HG03469 (cell line): ENCODE results near the gene NINJ2.

Experiments
- ATAC-seq: cut with Tn5 transposase; IDR thresholded peaks from one replicate; pipeline ENCODE4 v1.9.1; 2021; ENCODE audit warnings: mild to moderate bottlenecking, moderate library complexity, moderate number of reproducible peaks; ENCODE audit not compliant: unreplicated experiment

NINJ2 gene

DNA sequence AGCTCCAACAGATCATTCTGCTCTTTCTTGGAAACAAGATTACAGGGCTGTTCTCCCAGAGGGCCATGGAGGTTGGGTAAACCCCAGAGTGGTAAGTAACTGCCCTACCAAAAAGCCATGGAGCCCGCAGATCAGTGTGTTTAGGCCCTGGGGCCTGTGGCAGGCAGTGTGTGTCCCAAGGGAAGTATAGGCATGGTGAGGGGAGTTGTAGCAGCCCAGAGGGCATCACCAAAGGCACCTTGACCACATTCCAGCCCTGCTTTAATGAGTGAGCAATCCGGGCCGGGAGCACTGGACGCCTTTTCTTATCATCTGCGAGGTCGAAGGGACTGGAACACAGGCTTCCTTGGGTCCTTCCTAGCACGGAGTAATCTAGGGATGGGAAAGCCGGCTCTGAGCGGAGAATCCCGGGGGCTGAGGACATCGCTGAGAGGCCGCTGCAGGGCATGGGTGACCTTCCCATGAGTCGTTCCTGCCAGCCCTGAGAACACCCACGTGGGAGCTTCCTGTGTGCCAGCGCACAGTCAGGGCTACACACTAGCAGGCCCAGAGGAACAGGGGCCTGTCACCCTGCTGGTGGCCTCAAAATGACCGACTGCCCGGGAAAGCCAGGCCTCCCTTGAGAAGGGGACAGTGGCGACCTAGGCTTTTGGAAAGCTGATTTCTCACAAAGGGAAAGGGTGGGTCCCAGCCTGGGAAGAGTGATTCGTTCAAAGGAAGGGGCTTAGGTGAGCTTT, 91.3 kb downstream of the NINJ2 start:
- no peak for ATAC-seq

DNA sequence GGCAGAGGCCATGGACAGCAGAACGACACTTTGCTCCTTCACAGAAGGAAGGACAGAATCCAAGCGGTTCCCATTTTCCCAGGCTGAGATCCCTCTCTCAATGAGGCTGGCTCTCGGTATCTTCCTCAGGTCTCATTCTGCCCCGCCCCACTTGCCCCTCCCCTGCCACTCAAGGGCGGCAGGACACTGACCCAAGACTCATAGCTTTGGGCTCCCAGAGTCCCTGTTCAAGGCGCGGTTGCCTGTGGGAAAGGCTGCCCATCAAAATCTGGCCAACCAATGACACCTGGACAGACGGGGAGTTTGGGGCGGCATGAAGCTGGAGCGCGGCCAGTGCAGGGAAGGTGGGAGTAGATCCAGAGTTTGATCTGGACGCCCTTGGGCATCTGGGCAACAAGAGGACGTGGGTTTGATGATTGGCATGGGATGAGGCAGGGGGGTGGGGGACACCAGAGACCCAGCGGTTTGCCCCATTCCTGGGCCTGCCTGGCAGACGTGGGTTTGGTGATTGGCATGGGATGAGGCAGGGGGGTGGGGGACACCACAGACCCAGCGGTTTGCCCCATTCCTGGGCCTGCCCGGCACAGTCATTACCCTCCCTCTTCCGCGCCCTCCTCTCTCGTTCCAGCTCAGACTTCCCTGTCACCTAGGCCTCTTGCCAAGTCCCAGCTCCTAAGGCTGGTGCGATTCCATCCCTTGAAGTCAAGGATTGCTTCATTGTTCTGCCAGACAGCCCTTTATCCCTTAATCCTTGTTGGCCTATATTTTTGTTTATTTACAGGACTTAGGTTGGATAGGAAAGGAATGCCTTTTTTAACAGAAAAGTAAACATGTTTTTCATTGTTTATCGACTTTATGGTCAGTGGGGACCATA, 92.1 kb downstream of the NINJ2 start:
- no peak for ATAC-seq

DNA sequence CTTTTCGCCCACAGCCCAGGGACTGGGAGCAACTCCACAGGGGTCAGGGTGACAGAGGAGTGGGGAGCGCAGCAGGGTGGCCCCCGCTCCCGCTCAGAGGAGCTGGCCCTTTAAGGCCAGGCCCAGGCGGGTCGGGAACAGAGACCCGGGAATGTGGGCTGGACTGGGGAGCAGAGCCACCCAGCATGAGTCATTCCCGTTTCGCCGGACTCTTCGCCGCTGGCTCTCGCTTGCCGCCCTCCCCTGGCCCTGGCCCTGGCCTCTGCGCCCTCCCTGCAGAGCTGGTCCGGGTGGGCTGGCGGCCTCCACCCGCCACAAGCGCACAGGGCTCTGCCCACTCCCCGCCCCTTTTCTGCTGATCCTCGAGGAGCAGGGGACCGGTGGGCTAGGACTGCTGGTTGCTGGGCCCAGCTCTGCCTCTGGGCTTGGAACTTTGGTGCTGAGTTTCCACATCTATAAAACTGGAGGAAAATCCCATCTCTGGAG, 92.8 kb downstream of the NINJ2 start:
- no peak for ATAC-seq

DNA sequence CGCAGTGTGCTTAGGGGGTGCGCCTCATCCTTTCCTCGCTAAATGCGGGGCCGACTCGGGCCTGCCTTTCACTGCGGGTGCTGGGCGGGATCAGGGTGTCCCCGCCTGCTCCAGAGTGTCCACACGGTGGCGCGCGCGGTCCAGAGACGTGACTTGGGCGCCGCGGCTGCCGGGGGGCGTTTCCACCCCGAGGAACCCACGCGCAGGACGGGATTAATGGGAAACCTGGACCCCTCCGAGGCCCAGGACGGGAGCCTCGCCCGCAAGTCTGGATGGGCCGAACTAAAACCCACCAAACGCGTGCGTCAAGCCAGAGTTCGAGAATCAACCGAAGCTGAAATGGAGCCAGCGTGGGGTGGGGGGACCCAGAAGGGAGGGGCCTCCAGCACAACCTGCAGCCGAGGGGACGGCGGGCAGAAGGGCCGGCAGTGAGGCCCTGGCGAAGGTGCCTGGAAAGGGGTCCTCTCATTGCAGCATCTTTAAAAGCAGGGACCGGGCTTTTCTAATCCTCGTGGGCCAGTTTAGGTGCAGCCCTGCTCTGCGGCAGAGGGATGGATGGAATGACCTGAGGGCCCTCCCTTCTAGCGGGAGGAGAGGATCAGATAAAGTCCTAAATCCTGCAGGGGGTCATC, 93.3 kb downstream of the NINJ2 start:
- no peak for ATAC-seq

DNA sequence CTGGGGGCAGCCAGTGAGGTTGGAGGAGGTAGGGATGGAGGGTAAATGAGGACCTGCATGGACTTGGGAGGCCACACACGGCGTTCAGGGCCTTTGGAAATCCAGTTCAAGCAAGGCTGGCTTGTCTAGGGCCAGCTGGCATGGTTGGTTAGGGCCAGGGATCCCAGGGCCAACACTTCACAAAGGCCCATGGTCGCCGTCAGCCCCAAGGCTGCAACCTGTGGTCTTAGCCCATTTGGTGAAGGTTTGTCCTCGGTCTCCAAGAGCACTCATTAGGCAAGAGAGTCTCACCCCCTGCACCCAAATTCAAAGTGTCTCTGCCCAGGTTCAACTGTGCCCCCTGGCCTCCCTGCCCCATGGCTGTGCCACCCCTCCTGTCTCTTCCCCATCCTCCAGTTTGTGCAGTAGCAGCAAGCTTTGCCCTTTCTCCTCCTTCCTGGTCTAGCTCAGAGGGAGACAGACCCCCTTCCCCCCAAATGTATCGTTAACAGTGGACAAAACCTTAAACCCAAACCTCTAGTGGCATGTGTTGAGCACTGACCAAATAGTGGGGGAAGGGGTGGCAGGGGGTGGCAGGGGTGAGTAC, 94.1 kb downstream of the NINJ2 start:
- ATAC-seq, result no peak

DNA sequence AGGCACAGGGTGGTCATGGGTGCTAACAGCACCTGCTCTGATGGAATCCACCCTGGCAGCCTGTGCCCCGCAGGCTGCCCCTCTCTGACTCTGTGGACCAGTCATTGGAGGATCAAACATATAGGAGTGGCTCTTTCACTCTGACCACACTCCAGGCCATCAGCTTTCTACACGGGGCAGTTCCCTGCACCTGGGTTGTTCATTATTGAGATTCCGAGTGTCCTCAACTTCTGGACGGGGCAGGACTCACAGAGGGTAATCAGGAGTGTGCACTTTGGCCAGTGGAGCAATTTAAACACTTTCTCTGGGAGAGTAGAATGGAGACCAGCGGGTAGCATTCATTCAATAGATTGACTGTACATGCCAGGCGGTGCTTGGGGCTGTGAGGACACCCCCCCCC, 94.8 kb downstream of the NINJ2 start:
- ATAC-seq, result no peak

DNA sequence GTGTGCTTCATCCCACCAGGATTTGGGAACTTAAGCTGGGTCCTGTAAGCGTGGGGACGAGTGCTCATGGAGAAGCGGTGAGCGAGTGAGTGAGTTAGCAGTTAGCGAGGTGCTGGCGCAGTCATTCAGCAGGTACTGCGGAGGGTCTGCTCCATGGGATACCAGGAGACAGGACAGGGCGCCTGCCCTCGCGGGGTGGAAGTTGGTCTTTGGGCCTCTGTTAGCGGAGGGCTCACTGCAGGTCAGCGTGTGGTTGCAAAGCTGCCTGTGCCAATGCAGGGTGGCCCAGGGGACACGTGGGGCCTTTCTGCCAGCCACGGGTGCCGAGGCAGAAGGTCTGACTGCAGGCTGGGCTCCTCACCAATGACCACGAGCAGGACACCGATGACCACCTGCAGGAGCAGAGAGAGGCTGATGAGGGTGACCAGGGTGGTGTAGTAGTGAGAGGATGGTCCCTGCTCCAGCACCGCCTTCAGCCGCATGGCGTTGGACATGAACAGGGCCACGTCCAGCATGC, 97.6 kb downstream of the NINJ2 start:
- no peak for ATAC-seq

DNA sequence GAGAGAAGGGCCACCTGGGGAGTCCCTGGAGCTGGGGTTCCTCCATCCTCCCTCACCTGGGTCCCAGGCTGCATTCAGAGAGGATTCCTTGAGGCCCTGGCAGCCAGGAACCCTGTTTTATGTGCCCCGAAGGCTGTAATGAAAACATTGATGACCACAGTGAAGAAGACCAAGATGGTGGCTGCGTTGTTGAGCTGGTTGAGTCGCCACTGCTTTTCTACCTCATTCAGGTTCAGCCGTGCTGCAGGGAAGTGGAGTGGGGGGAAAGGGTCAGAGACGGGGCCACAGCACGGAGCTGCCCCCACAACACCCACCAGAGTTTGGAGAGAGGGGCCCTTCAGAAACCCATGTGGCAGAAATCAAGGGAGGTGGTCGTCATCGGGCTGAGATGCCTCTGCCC, 98.1 kb downstream of the NINJ2 start:
- ATAC-seq, result no peak

DNA sequence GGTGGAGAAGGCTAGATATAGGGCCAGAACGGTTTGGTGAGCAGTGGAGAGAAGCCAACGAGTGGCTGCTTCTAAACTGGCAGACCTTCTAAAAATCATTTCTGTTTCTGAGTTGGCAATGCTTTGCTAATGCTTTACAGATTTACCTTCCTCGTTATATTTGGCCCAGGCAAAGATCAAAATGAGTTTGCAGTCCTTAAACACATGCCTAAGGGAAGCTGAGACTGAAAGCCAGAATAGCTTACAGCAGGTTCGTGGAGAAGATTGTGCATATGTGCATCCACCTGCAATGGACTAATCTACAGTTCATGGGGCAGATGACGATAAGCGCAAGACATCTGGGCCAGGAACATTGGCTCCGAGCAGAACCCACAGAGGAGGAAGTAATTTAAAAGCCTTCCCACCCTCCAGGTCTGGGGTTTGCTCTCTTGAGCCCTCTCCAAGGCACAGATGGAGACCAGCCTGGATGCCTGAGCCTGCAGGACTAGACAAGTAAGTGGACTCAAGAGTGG, 99.4 kb downstream of the NINJ2 start:
- no peak for ATAC-seq

DNA sequence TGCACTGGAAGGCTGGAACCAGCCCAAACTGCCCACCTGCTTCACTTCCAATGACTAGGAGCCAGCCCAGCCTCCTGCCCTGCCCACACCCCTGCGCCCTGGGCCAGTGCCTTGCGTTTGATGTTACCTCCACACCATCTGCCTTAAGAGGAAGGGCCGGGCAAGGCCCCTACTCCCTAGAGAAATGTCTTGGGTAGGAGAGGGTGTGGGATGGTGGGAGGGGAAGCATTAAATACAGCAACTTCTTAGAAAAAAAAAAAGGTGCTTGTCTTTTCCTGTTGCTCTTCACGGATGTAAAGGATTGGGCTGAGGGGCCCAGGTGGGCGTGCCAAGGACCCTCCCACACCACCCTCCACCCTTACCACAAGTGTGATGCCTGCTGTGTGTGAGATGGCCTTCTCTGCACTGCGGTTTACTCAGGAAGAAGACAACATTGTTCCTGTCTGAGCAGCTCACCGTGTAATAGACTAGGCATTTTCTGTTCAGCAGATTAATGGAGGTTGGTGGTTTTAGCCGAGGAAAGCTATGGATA, 99.9 kb downstream of the NINJ2 start:
- ATAC-seq, result no peak

DNA sequence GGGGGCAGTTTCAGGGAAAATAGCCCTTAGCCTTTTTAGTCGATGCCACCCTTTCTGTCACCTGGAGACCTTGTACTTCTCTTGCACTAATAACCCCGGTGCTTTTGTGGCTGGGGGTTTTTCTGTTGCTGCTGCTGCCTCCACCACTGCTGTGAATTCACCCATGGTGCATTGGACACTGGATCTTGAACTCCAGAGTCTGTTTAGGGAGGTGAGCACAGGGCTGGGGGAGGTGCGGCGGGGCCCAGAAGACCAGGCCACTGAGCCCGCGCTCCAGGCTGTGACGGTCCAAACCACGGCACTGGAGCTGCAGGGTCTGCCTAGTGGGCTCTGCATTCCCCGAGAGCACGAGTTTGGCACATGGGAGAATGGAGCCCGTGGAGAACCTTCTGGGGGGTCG, 100.6 kb downstream of the NINJ2 start:
- ATAC-seq, result no peak

DNA sequence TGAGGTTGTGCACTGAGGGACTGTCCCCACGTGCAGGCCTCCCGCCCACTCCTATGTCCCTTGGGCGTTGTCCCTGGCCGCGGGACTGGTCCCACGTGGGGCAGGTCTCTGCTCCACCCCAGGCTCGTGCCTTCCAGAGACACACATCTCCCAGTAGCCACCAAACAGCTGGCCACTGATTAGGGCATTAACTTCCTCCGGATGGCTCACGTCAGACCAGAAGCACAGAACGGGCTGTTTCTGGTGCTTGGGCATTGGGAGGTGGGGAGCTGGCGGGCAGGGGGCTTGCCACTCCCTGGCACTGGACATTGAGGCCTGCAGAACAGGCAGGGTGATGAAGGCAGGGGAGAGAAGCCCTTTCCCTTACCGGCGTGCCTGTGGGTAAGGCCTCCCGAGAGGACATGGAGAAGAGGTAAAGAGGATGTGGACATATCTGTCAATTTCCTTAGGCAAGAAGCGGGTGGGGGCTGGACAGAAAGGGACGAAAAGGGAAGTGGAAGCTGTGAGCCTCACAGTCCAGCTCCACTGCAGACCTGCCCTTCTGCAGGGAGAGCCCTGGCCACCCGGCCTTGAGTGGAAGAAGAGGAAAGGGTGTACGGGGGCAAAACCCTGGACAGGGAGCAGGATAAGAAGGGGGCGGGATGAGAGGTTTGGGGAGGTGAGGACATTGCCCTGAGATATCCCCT, 101.2 kb downstream of the NINJ2 start:
- ATAC-seq, result no peak

DNA sequence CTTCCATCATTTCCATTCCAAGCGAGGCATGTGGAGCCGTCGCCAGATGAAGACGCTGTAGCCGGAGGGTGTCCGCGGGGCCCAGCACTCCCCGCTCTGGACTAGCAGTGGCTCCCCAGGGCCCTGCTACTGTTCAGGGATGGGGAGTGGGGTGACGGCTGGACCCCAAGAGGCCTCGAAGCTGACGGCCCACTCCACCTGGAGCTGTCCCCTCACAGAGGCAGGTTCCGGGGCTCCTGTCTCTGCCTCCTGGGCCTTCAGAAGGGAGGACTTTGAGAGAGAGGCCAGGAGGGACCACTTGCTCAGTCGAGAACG, 101.9 kb downstream of the NINJ2 start:
- ATAC-seq, result no peak

DNA sequence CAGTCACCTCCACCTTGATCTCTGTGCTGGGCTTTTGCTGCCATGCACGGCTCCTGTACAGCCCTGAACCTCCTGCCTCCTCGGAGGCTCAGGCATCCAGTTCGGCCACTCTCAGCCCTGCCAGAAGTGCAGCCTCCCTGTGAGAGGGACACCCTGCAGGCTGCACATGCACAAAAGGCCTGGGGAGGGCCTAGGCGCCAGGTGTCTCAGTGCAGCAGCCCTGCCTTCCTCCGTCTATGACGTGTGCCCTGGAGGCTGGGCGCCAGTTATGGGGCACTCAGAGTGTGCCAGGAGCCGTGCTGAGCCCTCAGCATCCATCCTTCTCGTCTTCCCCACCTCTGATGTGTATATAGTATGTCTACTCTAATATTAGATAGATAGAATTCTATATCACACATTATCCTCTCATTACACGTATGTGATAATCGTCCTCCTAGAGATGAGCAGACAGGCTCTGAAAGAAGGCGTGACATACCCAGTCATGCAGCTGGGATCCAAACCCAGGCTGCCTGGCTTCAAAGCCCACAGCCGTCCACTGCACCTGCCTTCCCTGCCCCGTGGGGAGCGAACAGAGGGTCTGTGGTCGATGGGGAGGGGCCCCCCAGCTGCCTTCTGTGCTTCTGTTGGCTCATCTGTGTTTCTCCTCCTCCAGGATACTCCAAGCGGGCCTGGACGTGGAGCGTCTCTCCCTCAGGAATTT, 102.4 kb downstream of the NINJ2 start:
- ATAC-seq, result no peak

DNA sequence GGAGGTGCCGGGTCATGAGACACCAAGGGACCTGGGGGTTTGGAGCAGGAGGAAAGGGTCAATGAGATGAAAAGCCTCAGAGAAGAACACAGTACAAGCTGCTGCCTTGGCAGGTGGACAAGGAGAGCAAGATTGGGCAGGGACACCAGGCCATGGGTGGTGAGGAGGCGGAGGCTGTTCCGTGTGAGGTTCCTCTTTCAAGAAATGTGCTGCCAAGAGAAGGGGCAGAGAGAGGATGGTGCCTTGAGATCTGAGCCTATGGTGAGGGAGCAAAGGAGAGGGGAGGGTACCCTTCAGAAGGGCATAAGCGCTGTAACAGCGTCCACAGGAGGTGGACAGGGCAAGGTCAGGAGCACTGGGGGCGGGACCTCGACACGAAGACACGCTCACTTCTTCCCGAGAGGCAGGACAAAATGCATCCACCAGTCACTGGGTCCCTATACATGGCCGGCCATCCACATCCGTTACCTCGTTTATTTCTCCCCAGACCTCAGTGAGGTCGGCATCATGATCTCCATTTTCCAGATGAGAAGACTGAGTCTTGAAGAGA, 103.3 kb downstream of the NINJ2 start:
- no peak for ATAC-seq

DNA sequence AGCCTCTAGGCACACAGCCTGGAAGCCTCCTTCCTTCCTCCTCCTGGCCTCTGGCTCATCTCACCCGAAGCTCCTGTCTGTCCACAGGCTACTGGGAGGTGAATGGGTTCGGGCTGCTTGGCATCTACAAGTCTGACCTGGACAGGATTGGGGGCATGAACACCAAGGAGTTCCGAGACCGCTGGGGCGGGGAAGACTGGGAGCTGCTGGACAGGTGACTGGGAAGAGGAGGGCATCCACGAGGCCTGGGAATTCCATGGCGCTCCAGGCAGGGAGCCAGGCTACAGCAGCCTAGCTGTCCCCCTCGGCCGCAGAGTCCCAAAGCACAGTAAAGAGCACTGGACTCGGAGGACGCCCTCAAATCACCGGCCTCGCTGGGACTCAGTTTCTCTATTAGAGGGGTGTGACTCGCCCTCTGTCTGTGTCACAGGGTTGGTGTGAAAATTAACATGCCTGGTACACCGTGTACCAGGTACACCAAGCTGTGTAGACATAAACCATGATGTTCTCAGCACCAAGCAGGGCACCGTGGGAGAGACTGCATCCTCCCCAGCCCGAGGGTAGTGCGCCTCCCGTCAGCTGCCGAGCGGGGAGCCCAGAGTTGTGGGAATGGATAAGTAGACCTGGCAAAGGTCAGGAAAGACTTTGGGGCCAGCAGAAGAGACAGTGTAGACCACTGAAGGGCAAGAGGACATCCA, 103.9 kb downstream of the NINJ2 start:
- no peak for ATAC-seq

DNA sequence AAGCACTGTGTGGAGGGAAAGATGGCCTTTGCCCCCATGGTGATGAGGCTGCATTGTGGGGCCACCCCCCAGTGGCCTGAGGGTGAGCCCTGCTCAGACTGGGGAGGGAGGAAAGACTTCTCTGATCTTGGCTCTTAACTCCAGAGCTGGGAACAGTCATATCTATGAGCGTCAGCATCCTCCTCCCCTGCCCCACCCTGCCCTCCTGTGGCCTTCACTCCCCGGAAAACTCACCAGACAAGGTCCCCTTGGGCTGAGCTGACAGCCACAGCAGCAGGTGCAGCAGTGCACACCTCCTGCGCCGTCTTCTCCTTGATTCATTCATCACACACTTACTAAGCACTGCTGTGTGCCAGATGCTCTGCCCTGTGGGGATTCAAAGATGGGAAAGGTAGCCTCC, 104.7 kb downstream of the NINJ2 start:
- no peak for ATAC-seq

DNA sequence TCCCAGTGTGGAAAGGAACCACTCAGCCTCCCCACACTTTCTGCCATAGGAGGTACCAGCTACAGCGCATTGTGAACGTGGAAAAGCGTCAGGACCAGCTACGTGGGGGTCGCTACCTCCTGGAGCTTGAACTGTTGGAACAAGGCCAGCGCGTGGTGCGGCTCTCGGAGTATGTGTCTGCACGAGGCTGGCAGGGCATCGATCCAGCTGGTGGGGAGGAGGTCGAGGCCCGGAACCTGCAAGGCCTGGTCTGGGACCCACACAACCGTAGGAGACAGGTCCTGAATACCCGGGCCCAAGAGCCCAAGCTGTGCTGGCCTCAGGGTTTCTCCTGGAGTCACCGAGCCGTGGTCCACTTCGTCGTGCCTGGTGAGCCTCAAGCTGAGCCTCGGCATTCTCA, 106.7 kb downstream of the NINJ2 start:
- ATAC-seq, result no peak

DNA sequence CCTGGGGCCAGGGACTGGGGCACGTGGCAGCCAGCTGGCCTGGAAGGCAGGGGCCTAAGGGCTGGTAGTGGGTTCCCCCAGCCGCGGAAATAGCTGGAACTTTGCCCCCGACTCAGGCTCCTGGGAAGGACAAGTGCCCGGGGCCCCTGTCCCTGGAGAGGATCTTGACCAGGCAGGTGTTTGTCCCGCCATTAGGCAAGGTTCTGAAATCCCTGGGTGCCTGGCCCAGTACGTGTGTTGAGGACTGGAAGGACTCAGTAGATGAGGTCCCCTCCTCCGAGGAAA, 109.3 kb downstream of the NINJ2 start:
- no peak for ATAC-seq
